H1 (cell line): ENCODE data around the gene CAPN9. TPM values are rescaled to one million over a fixed set of nuclear protein-coding genes. Genes with fewer than 3 reads are reported as not detected.

ENCODE experiments used
- CTCF ChIA-PET: fragments of 300-600 bp; sonication (Branson Sonifier 250); formaldehyde crosslinking; loops from one replicate; lab custom pipeline; 2021; ENCODE audit not compliant: partially characterized antibody; lab: Charles Lee
- POLR2A ChIA-PET: fragments of 300-600 bp; sonication (Branson Sonifier 250); formaldehyde crosslinking; loops from one replicate; lab custom pipeline; 2021; ENCODE audit warnings: inconsistent platforms; ENCODE audit not compliant: partially characterized antibody; lab: Charles Lee
- DNase-seq, 2 experiments: peaks; one replicate each; pipeline versions ENCODE4 v3.0.0 to v3.0.0-alpha.2; 2010 to 2022; ENCODE audit warnings: low spot score in 2 of 2, low read depth in 1 of 2, mixed read lengths in 1 of 2
- FAIRE-seq: peaks from 2 replicates; lab custom pipeline; 2011; peaks lifted over from hg19 to GRCh38; lab: Jason Lieb, UNC
- H2AFZ ChIP-seq: 2 replicates; pipeline ENCODE4 v1.8.1; 2012; ENCODE audit warnings: low read length, inconsistent platforms
- H2AK5ac ChIP-seq: 2 replicates; pipeline ENCODE4 v1.6.1; 2013; ENCODE audit warnings: low read depth, low read length
- H2BK120ac ChIP-seq: replicated peaks from 2 replicates; pipeline ENCODE3; 2013; ENCODE audit warnings: low read depth, low read length, inconsistent platforms
- H2BK12ac ChIP-seq: 2 replicates; pipeline ENCODE4 v1.6.1; 2013; ENCODE audit warnings: low read depth, low read length
- H2BK15ac ChIP-seq: 2 replicates; pipeline ENCODE4 v1.6.1; 2013; ENCODE audit warnings: low read length
- H2BK20ac ChIP-seq: 2 replicates; pipeline ENCODE4 v1.6.1; 2013; ENCODE audit warnings: low read length
- H2BK5ac ChIP-seq: 2 replicates; pipeline ENCODE4 v1.6.1; 2013; ENCODE audit warnings: low read depth, low read length
- H3K14ac ChIP-seq: 2 replicates; pipeline ENCODE4 v1.6.1; 2013; ENCODE audit warnings: inconsistent platforms; ENCODE audit not compliant: insufficient read length
- H3K18ac ChIP-seq: 2 replicates; pipeline ENCODE4 v1.6.1; 2013; ENCODE audit warnings: low read length; ENCODE audit errors: extremely low read depth
- H3K23ac ChIP-seq: 2 replicates; pipeline ENCODE4 v1.6.1; 2013; ENCODE audit warnings: inconsistent platforms; ENCODE audit not compliant: insufficient read length
- H3K23me2 ChIP-seq: 2 replicates; pipeline ENCODE4 v1.6.1; 2013; ENCODE audit warnings: low read depth, low read length
- H3K27ac ChIP-seq: 2 replicates; pipeline ENCODE4 v1.6.1; 2011; ENCODE audit warnings: low read depth, low read length, inconsistent platforms
- H3K27me3 ChIP-seq, 4 experiments: replicated peaks in 1 of 4; 1 replicate in 1 of 4; 2 replicates in 3 of 4; pipeline versions ENCODE4 v1.6.1 to v1.8.1; 2011 to 2013; ENCODE audit warnings: low read length in 3 of 4, mild to moderate bottlenecking in 3 of 4, inconsistent platforms in 2 of 4, mixed read lengths in 2 of 4, moderate library complexity in 1 of 4; ENCODE audit not compliant: control insufficient read depth in 3 of 4, insufficient read depth in 3 of 4; ENCODE audit errors: extremely low read depth in 1 of 4
- H3K36me3 ChIP-seq, 4 experiments: 2 replicates each; pipeline versions ENCODE4 v1.6.1 to v1.8.1; 2011 to 2013; ENCODE audit warnings: mild to moderate bottlenecking in 4 of 4, low read length in 3 of 4, moderate library complexity in 2 of 4, control low read depth in 1 of 4, inconsistent platforms in 1 of 4; ENCODE audit not compliant: insufficient read depth in 4 of 4, control insufficient read depth in 2 of 4
- H3K4ac ChIP-seq: replicated peaks from 2 replicates; pipeline ENCODE3; 2013; ENCODE audit warnings: low read length, low read depth, mixed read lengths, inconsistent platforms; ENCODE audit not compliant: insufficient read length
- H3K4me1 ChIP-seq, 4 experiments: replicated peaks in 1 of 4; 1 replicate in 1 of 4; 2 replicates in 3 of 4; pipeline versions ENCODE4 v1.6.1 to v1.8.1; 2011 to 2013; ENCODE audit warnings: low read length in 3 of 4, inconsistent platforms in 2 of 4, mixed read lengths in 1 of 4; ENCODE audit not compliant: insufficient read depth in 4 of 4, control insufficient read depth in 3 of 4
- H3K4me2 ChIP-seq, 2 experiments: 2 replicates each; pipeline versions ENCODE4 v1.6.1 to v1.8.1; 2011 to 2013; ENCODE audit warnings: low read depth in 2 of 2, low read length in 2 of 2, control low read depth in 1 of 2, inconsistent platforms in 1 of 2, mild to moderate bottlenecking in 1 of 2; ENCODE audit not compliant: insufficient read depth in 1 of 2
- H3K4me3 ChIP-seq, 4 experiments: fragments of 200-600, 300-600 bp in 1 of 4; sonication (generic), shearing (Covaris generic), sonication (Bioruptor Twin) in 1 of 4; 2 replicates each; pipeline versions ENCODE4 v1.5.1 to v1.8.1; 2011 to 2016; ENCODE audit warnings: low read length in 4 of 4, low read depth in 3 of 4, control low read depth in 2 of 4, inconsistent platforms in 2 of 4, mild to moderate bottlenecking in 2 of 4, mixed read lengths in 1 of 4, moderate library complexity in 1 of 4; ENCODE audit not compliant: insufficient read depth in 2 of 4; ENCODE audit errors: extremely low read depth in 1 of 4
- H3K56ac ChIP-seq: replicated peaks from 2 replicates; pipeline ENCODE3; 2013; ENCODE audit warnings: low read depth, mild to moderate bottlenecking, mixed read lengths, low read length, inconsistent platforms; ENCODE audit not compliant: insufficient read length
- H3K79me1 ChIP-seq: 2 replicates; pipeline ENCODE4 v1.6.1; 2013; ENCODE audit warnings: low read depth, low read length, control low read depth
- H3K79me2 ChIP-seq, 2 experiments: 2 replicates each; pipeline versions ENCODE4 v1.6.1 to v1.8.1; 2012 to 2013; ENCODE audit warnings: low read length in 2 of 2, mild to moderate bottlenecking in 2 of 2, inconsistent platforms in 1 of 2; ENCODE audit not compliant: insufficient read depth in 2 of 2, control insufficient read depth in 1 of 2
- H3K9ac ChIP-seq, 4 experiments: replicated peaks in 1 of 4; 1 replicate in 1 of 4; 2 replicates in 3 of 4; pipeline versions ENCODE4 v1.6.1 to v1.8.1; 2011 to 2013; ENCODE audit warnings: low read depth in 3 of 4, low read length in 3 of 4, control low read depth in 2 of 4, mild to moderate bottlenecking in 2 of 4, moderate library complexity in 2 of 4, inconsistent platforms in 1 of 4; ENCODE audit errors: extremely low read depth in 1 of 4
- H3K9me3 ChIP-seq, 2 experiments: 2 replicates each; pipeline versions ENCODE4 v1.6.1 to v1.8.1; 2012 to 2013; ENCODE audit warnings: mild to moderate bottlenecking in 2 of 2, moderate library complexity in 2 of 2, control low read depth in 1 of 2, inconsistent platforms in 1 of 2, low read depth in 1 of 2, low read length in 1 of 2, mixed read lengths in 1 of 2; ENCODE audit not compliant: insufficient read depth in 2 of 2
- H4K20me1 ChIP-seq, 2 experiments: replicated peaks in 1 of 2; 2 replicates each; pipeline versions ENCODE3 to v1.8.1; 2011 to 2013; ENCODE audit warnings: inconsistent platforms in 2 of 2, low read length in 2 of 2, mild to moderate bottlenecking in 1 of 2; ENCODE audit not compliant: insufficient read depth in 2 of 2, control insufficient read depth in 1 of 2
- H4K5ac ChIP-seq: 2 replicates; pipeline ENCODE4 v1.6.1; 2013; ENCODE audit warnings: low read length, low read depth, mixed read lengths, inconsistent platforms; ENCODE audit not compliant: insufficient read length
- H4K8ac ChIP-seq: 2 replicates; pipeline ENCODE4 v1.8.0; 2013; ENCODE audit warnings: mild to moderate bottlenecking, moderate library complexity, low read length, inconsistent platforms; ENCODE audit not compliant: insufficient read depth; ENCODE audit errors: extremely low read depth
- H4K91ac ChIP-seq: replicated peaks from 2 replicates; pipeline ENCODE3; 2013; ENCODE audit warnings: low read length, mixed read lengths, inconsistent platforms; ENCODE audit not compliant: insufficient read length
- HDAC6 ChIP-seq: IDR thresholded peaks from one replicate; pipeline ENCODE4 v1.7.1; 2012; ENCODE audit warnings: low read depth, mild to moderate bottlenecking, inconsistent platforms, low read length, moderate library complexity
- NANOG ChIP-seq: IDR thresholded peaks from 2 replicates; pipeline ENCODE4 v1.6.1; 2011; ENCODE audit warnings: low read length, low read depth, mild to moderate bottlenecking, inconsistent platforms; ENCODE audit not compliant: insufficient read depth, poor library complexity, severe bottlenecking
- POU5F1 ChIP-seq: IDR thresholded peaks from 2 replicates; pipeline ENCODE4 v1.6.1; 2011; ENCODE audit warnings: low read depth, mild to moderate bottlenecking, low read length, moderate library complexity
- SAP30 ChIP-seq: fragments of 300-600 bp; sonication (generic); IDR thresholded peaks from 2 replicates; pipeline ENCODE4 v1.7.1; 2012; ENCODE audit warnings: low read length, moderate library complexity, mild to moderate bottlenecking, inconsistent platforms; ENCODE audit not compliant: insufficient read depth, insufficient replicate concordance
- ZNF274 ChIP-seq: IDR thresholded peaks from 2 replicates; pipeline ENCODE4 v1.7.0; 2012; ENCODE audit warnings: low read length, borderline replicate concordance; ENCODE audit errors: extremely low read depth
- WGBS, 2 experiments: shearing (Covaris generic) in 1 of 2; methylation state at CpG; one replicate each; pipeline versions ENCODE4 v1.1.6 to v1.1.7; 2013 to 2015; ENCODE audit warnings: low lambda C conversion rate in 2 of 2, mixed read lengths in 2 of 2, inconsistent platforms in 1 of 2, low coverage in 1 of 2, missing lambda C conversion rate in 1 of 2; ENCODE audit not compliant: insufficient replicate concordance in 2 of 2, insufficient coverage in 1 of 2, insufficient read length in 1 of 2; ENCODE audit errors: extremely low coverage in 1 of 2, missing lambda C conversion rate in 1 of 2; 5-methylcytosine and 5-hydroxymethylcytosine counted together
- polyA plus RNA-seq, 7 experiments: library from polyadenylated mRNA; depleted of rRNA in 3 of 7; stranded (reverse) in 5 of 7; unstranded in 2 of 7; fragments of >200 nt in 5 of 7; fragments of 200-250 nt in 2 of 7; gene quantifications; 1 replicate in 5 of 7; 2 replicates in 1 of 7; 4 replicates in 1 of 7; pipeline versions ENCODE4 v1.2.1 to v1.2.3, GENCODE V29; 2011 to 2013; ENCODE audit warnings: missing spikeins in 2 of 7, mixed read lengths in 2 of 7
- total RNA-seq: library from RNA; stranded (reverse); fragmentation: NEBNext Ultra II Directional; extraction: Animal tissue kit (Norgen Biotek cat#: 25700); gene quantifications from 2 replicates; pipeline ENCODE4 v1.2.1, GENCODE V29; 2021

The CAPN9 gene
- total and polyA plus RNA-seq, 2 of the 8 experiments (the other 6 are each of a cell fraction or from before 2014, with no cell fraction given): 0.22 to 0.76 TPM

- H2BK20ac ChIP-seq: no peak overlapping the region
- CTCF ChIA-PET: interaction anchor here (0.7 to 2.4 kb wide), 5 partner anchors 35 to 560 kb away, joined by 3 to 7 read pairs (median 3); no protein-coding TSS in a partner anchor
- H3K4me2 ChIP-seq: no peak overlapping the region
- no peak overlapping the region for H3K9ac ChIP-seq
- no peak overlapping the region for H2AK5ac ChIP-seq
- H3K18ac ChIP-seq: no peak overlapping the region
- no peak overlapping the region for H2BK5ac ChIP-seq
- H3K23me2 ChIP-seq: no peaks in the 10 kb centered on the region
- no peak for DNase-seq
- H3K27ac ChIP-seq: no peak overlapping the region
- H3K56ac ChIP-seq: no peak overlapping the region
- no peak overlapping the region for H2BK120ac ChIP-seq
- no peak overlapping the region for H2BK12ac ChIP-seq
- H4K8ac ChIP-seq: no peak overlapping the region
- WGBS, 2 experiments: 84% methylated on average over 5 of the region's 5 CpGs; no CpG with 5 or more reads in 1 of the 2 experiments
- no peaks in the 10 kb centered on the region for H3K79me1 ChIP-seq
- no peak overlapping the region for H3K4ac ChIP-seq
- no peak for TF ChIP-seq POU5F1
- TF ChIP-seq NANOG: no peak
- TF ChIP-seq SAP30: no peak
- no peak for TF ChIP-seq HDAC6
- TF ChIP-seq ZNF274: no peak
- H4K20me1 ChIP-seq: peaks cover 0 to 1% of the 10 kb centered on the region in 2 experiments
- H3K23ac ChIP-seq: no peak overlapping the region
- H3K36me3 ChIP-seq: no peaks in the 10 kb centered on the region
- no peak overlapping the region for H3K4me3 ChIP-seq
- 0 out of 7 replicates have a peak, but pooled peaks cover 0 to 2% (median 0%) of the 10 kb centered on the region in 4 experiments for H3K4me1 ChIP-seq
- no peak overlapping the region for H2AFZ ChIP-seq
- H3K27me3 ChIP-seq: peaks cover 0 to 9% (median 4%) of the 10 kb centered on the region in 4 experiments; a peak in 6 of 7 replicates
- H4K5ac ChIP-seq: no peak overlapping the region
- no peaks in the 10 kb centered on the region for H3K9me3 ChIP-seq
- H3K79me2 ChIP-seq: no peaks in the 10 kb centered on the region
- H4K91ac ChIP-seq: no peak overlapping the region
- no peak overlapping the region for H2BK15ac ChIP-seq
- H3K14ac ChIP-seq: no peak overlapping the region
- POLR2A ChIA-PET: interaction anchor here (0.6 to 1.3 kb wide), 3 partner anchors 30 to 218 kb away, joined by 3 read pairs; no protein-coding TSS in a partner anchor
- no peak for FAIRE-seq
These were observed 47.2 kb downstream of the CAPN9 start for GRCh38 chr1:230794431-230794830.
